Stimulated activated CD8-positive, alpha-beta memory T cell treated with anti-CD3 and anti-CD28 coated beads, Interleukin-4, amount 100 ng/mL, for 1 hour (primary cell): ENCODE data around the gene CSF2RB.

Source experiments
- DNase-seq, 2 donors: peaks; one replicate each; pipeline ENCODE4 v3.0.0-alpha.2; 2020; ENCODE audit warnings: low read depth in 2 of 2, low spot score in 1 of 2

Gene CSF2RB

DNA sequence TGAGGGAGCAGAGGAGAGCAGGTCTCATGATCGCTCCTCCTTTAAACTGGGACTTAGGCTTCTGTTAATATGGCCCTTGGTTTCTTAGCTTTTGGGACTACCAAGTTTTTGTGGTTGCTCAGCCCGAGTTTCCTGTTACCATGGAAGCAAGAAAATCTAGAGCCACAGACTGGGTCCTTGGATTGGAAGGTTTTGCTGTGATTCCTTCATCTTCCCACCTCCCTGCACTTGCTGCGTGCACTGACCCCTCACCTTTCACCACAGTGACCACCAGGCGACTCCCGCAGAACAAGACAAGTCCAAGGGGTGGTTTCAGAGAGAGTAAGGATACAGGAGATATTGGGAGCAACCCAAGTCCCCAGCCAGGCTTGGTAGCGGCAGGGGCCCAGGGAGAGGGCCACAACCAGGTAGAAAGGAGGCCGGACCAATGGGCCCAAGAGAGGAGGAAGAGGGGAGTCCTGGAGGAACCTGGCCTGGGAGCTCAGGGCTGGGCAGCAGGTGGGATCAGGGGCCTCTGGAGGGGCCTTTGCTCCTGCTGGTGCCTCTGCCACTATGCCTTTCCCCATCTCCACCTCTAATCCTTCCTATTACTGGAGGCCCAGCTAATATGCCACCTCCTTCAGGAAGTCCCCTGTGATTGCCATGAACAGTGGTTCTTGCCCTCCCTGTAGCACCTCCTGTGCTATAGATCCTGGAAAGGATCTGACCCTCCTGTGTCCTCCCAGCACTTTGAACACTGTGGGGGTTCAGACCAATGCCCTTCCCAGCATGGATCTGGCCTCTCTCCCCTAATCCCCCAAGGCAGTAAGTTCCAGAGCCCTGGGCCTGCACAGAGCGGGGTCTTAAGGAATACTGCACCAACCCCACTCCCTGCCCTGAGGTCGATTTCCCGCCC, 21.2 kb downstream of the CSF2RB start:
- DNase-seq: no peak

GRCh38 chr22:36935313-36935610, 21.8 kb downstream of the CSF2RB start:
- no peak for DNase-seq

DNA sequence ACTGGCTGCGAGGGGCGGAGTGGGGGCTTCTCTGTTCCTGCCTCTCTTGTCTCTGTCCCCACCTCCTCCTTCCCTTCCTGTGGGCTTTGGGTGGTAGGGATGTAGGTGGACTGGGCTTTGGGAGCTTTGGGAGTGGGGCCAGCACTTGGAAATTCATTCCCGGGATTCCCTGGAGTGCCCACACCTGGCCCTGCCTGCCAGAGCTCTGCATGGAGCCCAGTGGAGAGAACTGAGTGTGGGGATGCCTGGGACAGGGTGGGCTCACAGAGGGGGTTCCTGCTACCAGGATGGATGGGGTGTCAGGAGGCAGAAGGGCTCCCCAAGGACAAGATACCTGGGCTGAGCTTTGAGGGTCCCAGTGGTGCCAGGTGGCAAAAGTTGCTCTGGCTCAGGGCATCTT, 22.3 kb downstream of the CSF2RB start:
- DNase-seq: no peak

DNA sequence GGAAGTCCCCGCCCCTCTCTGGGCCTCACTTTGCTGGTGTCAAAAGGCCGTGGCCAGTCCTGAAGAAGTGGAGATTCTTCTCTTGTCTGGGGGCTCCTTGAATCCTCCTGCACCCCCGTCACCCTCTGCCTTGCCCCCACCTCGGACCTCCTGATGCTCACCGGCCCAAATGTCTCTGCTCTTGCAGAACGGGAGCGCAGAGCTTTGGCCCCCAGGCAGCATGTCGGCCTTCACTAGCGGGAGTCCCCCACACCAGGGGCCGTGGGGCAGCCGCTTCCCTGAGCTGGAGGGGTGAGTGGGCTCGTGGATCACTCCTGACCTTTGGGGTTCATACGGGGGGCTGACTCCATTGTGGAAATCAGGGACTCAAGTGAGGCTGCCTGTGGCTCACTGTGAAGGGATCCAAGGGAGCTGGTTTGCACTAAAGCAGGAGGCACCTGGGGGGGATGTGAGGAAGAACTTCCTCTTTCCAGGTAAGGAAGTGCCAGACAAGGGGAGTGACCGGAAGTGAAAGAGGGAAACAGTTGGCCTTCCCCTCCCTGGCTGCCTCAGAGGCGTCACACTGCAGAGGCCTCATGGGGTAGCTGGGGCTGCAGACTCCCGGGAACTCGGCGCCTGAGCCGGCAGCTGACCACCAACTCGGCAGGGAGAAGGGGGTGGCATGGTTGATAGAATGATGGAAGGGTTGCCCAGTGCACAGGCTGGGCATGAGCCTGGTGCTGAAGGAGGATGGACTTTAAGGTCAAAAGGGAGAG, 23.1 kb downstream of the CSF2RB start:
- no peak for DNase-seq

- no peak for DNase-seq
These were observed 24.0 kb downstream of the CSF2RB start for GRCh38 chr22:36937319-36938027.

DNA sequence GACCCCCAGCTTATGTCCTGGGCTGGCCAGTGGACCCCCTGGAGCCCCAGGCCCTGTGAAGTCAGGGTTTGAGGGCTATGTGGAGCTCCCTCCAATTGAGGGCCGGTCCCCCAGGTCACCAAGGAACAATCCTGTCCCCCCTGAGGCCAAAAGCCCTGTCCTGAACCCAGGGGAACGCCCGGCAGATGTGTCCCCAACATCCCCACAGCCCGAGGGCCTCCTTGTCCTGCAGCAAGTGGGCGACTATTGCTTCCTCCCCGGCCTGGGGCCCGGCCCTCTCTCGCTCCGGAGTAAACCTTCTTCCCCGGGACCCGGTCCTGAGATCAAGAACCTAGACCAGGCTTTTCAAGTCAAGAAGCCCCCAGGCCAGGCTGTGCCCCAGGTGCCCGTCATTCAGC, 24.6 kb downstream of the CSF2RB start:
- DNase-seq: no peak

- DNase-seq: no peak
These were observed 25.5 kb downstream of the CSF2RB start for GRCh38 chr22:36938886-36939285.

DNA sequence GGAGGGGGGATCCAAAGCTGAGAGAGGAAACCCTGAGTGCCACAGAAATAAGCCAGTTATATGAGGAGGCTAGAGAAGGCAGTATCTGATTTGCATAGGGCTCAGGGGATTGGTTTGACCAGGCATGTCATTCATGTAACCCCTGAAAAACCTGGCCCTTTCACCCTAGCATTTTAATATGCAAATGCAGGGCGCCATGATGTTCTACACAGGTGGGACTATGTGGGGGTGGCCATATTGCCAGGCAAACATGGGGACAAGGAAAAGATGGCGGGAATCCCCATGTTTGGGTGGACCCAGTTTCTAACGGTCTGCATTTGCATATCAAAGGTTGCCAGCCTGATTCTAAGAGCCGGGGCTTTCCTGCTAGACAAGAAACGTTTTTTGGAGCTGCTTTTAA, 27.2 kb downstream of the CSF2RB start:
- no peak for DNase-seq

GRCh38 chr22:36942556-36942955, 29.1 kb downstream of the CSF2RB start:
- no peak for DNase-seq

- DNase-seq: no peak
These were observed 33.2 kb downstream of the CSF2RB start for GRCh38 chr22:36946421-36947158.

- DNase-seq: no peak
These were observed 35.1 kb downstream of the CSF2RB start for GRCh38 chr22:36948273-36949225.

DNA sequence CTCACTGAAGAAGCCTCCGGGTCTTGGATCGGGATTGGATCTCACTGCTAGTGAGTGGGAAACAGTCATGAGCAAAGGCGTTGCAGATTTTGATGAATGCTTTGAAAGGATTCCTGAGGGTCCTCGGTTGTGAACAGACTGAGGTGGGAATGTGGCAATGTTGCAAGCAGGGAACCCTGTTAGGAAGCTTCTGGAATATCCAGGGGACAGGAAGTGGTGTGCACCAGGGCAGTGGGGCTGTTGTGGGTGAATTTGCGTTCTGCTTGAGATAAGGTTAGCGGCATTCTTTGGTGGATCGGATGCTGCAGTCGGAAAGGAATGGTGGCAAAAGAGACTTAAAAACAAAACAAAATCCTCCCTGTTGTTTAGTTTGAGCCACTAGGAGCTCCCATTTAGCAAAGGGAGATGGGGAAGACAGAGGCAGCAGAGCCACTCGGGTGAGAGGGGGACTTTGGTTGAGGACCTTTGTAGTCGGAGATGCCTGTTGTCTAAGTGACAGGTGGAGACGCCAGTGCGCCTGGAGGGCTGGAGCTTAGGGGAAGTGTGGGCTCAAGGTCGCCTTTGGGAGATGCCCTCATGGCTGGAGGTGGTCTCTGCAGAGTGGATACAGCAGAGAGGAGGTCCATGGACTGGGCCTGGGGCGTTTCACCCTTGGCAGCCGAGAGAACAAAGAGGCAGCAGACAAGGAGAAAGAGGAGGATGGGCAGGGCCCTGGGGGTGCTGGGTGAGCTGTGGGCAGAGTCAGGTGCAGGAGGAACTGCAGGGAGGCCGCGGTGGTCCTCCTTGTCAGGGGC, 37.6 kb downstream of the CSF2RB start:
- DNase-seq: no peak

DNA sequence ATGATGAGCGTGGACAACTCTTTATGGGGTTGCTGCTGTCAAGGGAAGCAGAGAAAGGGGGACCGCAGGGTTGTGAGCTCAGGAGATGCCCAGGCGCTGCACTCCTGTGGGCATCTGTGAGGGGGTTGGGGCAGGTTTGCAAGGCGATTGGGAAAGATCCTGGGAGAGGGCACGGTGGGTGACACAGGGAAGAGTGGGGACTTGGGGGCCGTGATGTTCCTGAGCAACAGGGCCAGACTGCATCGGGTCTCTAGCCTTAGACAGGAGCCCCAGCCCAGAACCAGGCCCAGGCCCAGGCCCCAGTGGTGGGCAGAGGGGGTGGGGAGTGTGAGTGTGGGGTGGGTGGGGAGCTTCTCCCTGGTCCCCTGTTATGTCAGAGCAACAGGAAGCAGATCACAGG, 38.3 kb downstream of the CSF2RB start:
- no peak for DNase-seq

DNA sequence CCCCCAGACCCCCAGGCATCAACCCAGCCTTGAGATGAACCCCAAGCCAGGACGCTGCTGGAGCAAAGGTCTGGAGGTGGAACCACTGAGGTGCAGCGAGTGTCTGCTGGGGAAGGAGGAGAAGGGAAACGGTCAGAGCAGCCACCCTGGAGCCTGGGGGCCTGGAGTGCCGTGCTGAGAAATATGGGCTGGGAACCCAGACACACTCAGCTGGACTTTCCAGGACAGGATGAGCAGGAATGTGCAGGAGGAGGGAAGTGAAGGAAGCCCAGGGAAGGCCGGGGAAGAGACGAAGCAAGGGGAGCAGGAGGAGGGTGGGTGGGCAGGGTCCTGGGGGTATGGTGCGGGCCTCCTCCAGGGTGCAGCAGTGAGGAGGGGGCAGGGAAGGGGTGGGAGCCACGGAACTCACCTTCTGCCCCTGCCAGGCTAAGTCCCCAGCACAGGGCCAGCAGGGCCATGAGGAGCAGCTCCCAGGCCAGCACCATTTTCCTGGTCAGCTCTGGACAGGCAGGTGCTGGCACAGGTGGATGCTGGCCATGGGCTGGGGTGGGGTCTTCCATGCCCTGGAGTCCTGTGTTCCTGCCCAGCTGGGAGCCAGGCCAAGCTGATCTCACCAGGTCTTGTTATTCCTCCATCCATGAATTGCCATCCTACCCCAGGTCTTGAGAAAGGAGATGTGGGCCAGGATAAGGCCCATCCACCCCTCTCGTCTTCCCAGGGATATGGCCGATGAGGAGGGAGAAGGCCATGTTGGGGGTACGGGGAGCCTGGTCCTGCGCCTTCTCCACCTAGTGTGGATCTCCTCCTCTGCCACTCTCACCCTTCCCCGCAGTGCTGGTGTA, 40.0 kb downstream of the CSF2RB start:
- no peak for DNase-seq

GRCh38 chr22:36954251-36955014, 41.0 kb downstream of the CSF2RB start:
- no peak for DNase-seq

DNA sequence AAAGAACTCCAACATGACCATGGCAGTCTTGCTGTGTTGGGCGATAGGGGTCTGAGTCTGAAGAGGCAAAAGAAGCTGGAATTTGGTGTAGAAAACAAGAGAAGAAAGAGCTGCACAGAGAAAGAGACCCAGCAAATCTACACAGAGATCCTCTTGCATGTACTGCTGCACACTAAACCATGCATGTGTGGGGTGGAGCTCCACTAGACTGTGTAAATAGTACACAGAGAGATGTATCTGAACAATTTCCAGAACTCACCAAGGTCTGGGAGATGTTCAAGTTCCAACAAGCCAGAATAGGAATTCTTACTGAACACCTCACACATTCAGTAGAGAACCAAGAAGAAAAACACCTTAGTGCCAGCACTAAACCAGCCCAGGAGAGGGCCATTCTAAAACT, 42.3 kb downstream of the CSF2RB start:
- no peak for DNase-seq

GRCh38 chr22:36958366-36958765, 44.9 kb downstream of the CSF2RB start:
- no peak for DNase-seq

DNA sequence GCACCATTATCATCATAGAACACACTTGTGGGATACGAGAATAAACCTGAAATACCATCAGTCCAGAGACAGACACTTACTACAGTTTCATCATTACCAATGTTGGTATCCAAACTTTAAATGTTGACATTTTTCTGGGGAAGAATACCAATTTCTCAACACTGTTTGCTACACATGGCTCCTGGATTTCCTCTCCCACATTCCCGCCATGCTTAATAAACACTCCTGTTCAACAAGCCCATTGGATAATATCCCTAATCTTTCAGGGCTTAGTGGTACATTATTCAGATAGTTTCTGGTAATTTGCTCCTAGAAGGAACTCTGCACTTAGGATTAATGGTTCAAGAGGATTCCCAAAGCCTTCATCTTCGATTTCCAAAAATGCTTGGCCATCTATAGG, 48.2 kb downstream of the CSF2RB start:
- no peak for DNase-seq
